ENCODE data around the gene TNFRSF4. TPM values are rescaled to one million over a fixed set of nuclear protein-coding genes. Genes with fewer than 3 reads are reported as not detected.
"Not testable (repeated sequence)": the region's sequence is repeated elsewhere in the genome, so short reads cannot be mapped to it uniquely, and the experiment has no call there.

TNFRSF4 gene
- total RNA-seq, 2 experiments from 2014 or later, result 152 to 154 TPM

DNA sequence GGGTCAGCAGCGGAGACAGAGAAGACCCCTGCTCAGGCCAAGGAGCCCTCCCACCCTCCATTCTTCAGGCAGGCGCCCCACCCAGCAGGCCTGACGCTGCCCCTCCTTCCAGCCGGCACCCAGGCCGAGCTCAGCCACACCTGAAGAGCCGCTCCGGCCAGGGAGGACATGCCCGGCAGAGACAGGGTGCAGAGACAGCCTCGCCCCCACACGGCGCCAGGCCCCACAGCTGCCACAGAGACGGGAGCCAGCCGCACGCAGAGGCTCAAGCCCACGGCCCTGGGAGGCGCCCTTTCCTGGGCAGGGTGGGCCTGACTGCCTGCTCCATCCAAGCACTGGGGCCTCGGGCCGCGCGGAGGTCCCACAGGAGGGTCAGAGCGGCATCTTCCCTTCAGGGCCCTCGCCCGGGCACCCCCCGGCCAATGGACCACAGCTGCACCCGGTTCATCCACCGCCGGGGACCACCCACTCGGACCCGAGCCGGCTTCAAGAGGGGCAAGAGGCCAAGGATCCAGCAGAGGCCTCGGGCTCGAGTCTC, 35.1 kb downstream of the TNFRSF4 start:
- CTCF ChIA-PET, result no interaction called here
- POLR2A ChIA-PET, result no interaction called here

DNA sequence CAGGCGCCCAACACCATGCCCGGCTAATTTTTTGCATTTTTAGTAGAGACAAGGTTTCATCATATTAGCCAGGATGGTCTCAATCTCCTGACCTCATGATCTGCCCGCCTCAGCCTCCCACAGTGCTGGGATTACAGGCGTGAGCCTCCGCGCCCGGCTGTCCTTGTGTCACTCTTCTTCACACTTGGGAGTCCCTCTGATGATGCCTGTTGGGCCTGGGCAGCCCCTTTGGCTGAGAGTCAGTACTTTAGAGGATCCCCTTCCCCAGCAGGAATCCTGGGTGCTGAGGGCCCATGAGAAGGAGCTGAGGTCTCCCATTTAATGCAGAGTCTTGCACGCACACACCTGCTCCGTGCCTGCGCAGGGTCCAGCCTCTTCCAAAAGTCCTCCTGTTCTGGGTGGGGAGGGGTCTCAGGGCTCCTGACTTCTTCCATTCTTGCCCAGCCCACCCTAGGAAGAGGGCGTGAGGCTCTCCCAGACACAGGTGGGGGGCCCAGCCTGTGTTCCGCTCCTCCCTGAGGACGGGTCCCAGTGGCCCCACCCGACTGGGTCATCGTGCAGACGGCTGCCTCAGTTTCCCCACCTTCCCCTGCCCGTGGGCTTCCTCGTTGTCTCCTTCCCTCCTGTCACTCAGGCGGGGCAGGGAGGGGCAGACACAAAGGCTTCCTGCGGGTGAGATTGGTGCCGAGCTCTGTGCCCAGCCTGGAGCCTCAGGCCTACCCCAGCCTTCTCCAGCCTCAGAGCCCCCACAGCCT, 36.3 kb downstream of the TNFRSF4 start:
- CTCF ChIA-PET, result no interaction called here
- POLR2A ChIA-PET, result no interaction called here

DNA sequence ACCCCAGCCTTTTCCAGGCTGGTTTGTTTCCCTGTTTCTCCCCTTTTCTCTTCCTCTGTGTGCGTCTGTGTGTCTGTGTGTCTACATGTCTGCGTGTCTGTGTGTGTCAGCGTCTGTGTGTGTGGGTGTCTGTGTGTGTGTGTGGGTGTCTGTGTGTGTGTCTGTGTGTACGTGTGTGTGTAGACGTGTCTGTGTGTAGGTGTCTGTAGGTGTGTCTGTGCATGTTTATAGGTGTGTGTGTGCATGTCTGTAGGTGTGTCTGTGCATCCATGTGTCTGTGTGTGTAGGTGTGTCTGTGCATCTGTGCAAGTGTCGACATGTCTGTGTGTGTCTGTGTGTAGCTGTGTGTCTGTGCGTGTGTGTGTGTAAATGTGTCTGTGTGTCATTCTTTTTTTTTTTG, 37.0 kb downstream of the TNFRSF4 start:
- ChIA-PET CTCF (no interaction called here), POLR2A (no interaction called here)

DNA sequence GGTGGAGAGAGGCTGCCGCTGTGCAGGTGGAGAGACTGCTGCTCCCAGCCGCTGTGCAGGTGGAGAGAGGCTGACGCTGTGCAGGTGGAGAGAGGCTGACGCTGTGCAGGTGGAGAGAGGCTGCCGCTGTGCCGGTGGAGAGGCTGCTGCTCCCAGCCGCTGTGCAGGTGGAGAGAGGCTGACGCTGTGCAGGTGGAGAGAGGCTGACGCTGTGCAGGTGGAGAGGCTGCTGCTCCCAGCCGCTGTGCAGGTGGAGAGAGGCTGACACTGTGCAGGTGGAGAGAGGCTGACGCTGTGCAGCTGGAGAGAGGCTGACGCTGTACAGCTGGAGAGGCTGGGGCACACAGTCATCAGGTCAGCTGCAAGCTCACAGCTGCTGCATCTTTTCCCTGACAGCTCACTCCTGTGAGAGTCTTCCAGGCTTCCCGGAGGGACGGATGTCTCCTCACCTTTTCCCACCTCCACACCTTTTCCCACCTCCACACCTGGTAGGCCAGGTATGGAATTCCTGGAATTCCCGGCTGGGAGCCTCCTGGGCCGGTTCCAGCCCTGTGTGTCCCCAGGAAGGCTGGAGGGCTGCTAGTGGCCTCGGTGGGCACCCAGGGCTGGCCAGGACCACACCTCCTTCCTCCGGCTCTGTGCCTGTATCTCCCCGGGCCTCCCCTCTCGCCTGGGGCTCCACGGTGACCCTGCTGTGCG, 37.7 kb downstream of the TNFRSF4 start:
- POLR2A ChIA-PET, CTCF ChIA-PET: not testable (repeated sequence)

DNA sequence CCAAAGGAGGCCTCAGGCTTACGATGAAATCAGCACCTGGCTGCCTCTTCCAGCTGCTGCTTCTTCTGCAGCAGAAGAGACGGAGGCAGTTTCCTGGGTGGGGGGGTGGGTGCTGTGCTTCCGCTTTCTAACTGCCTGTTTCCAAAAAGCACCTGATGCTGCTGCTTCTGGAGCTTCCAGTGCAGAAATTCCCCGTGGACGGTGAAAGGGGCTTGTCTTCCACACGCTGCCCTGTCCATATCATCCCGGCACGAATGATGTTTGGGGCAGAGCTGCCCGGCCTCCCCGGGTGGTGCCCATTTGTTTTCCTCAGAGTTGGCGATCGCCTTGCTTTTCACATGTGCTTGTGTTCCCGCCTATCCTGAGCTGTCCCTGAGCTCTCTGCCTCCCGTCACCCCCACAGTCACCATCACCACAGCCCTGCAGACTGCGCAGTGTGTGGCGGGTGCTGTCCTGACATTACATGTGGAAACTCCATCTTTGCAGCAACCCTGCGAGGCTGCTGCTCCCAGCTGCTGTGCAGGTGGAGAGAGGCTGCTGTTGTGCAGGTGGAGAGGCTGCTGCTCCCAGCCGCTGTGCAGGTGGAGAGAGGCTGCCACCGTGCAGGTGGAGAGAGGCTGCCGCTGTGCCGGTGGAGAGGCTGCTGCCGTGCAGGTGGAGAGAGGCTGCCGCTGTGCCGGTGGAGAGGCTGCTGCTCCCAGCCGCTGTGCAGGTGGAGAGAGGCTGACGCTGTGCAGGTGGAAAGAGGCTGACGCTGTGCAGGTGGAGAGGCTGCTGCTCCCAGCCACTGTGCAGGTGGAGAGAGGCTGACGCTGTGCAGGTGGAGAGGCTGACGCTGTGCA, 38.5 kb downstream of the TNFRSF4 start:
- POLR2A ChIA-PET, result no interaction called here

GRCh38 chr1:1173793-1174415, 40.0 kb downstream of the TNFRSF4 start, which contains the start of gene TTLL10:
Gene TTLL10, plus strand, starts transcription at chr1:1173880. Its CDS starts 5,336 bp downstream, at chr1:1179216.
- CTCF ChIA-PET, result interaction anchor here (0.6 to 1.4 kb wide), 2 partner anchors 34 to 142 kb away, joined by 3 read pairs; no protein-coding TSS in a partner anchor
- POLR2A ChIA-PET, result no interaction called here

More for the DNA sequence above, 38.5 kb downstream of the TNFRSF4 start:
- CTCF ChIA-PET, result no interaction called here

DNA sequence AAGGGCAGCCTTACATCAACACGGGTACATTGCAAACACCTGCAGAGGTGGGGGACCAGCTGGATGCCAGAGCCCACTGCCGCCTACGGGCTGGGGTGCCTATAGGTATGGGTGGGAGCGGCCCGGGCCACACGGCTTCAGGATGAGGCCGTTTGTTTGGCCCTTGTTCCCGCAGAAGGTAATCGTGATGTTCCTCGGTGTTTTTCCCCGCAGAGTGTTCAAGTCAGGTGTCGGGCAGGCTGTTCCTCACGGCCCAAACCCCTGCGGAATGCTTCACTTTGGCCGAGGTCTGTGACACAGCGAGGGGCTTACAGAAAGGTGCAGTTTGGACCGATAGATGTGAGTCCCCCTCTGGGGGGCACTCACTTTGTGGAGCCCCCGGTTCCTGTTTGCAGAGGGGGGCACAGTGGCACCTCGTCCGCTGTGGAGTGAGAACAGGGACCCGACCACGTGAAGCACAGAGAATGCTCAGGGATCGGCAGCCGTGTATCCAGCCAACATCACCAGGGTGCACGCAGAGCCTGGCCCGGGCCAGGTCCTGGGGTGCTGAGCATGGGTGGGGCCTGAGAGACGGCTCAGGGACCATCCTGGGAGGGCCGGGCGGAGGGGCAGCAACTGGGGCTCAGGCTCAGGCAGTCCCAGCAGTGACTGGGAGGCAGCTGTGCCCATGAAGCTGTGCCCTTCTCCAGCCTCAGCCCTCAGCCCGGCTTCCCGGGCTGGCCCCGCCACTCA, 40.7 kb downstream of the TNFRSF4 start:
- CTCF ChIA-PET, result interaction anchor here (0.6 to 1.4 kb wide), 3 partner anchors 35 to 141 kb away, joined by 3 read pairs; no protein-coding TSS in a partner anchor
- POLR2A ChIA-PET, result interaction anchor here (0.5 kb wide), 1 partner anchor 51 kb away, joined by 3 read pairs; no protein-coding TSS in a partner anchor

GRCh38 chr1:1171546-1172340, 42.2 kb downstream of the TNFRSF4 start:
- ChIA-PET CTCF (interaction anchor here (1.0 to 1.2 kb wide), 2 partner anchors 49 to 50 kb away, joined by 3 to 5 read pairs; no protein-coding TSS in a partner anchor), POLR2A (interaction anchor here (0.5 kb wide), 1 partner anchor 326 kb away, joined by 3 read pairs; no protein-coding TSS in a partner anchor)

GRCh38 chr1:1171161-1171545, 42.8 kb downstream of the TNFRSF4 start:
- POLR2A ChIA-PET, result interaction anchor here (0.5 kb wide), 1 partner anchor 326 kb away, joined by 3 read pairs; no protein-coding TSS in a partner anchor
- CTCF ChIA-PET, result interaction anchor here (1.0 kb wide), 1 partner anchor 48 kb away, joined by 5 read pairs; no protein-coding TSS in a partner anchor

- POLR2A ChIA-PET, result no interaction called here
- CTCF ChIA-PET, result interaction anchor here (1.2 kb wide), 1 partner anchor 48 kb away, joined by 3 read pairs; no protein-coding TSS in a partner anchor
These were observed 43.5 kb downstream of the TNFRSF4 start for GRCh38 chr1:1170215-1171091.

DNA sequence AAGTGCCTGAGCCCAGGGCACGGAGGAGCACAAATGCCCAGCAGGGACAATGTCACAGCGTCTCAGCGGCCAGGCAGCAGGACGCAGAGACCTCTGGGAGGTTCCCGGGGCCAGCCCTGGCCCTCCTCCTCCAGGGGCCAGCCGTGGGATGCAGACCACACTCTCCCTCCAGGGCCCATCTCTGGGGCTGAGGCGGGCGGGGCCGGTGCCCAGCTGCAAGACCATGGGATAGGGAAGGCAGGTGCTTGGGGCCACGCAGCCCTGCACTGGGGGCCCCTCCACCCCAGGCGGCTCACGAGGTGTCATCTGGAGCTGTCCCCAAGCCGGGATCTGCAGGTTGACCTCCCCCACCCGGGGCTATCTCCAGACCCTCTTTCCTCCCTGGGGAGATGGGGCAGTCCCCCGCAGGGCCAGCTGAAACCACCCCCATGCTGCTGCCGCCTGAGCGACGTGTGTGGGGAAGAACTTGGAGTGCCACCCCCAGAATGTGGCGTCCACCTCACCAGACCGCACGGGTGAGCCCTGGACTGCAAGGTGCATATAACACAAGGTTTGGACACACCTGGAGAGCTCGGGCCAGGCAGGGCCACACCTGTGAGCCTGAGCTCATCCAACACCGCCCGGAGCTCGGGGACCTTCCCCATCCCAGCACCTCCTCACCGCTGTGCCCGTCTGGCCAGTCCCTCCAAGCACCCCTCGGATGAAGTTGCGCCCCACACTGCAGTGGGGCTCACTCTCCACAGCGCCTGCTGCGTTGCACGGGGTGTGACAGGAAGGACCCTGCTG, 44.3 kb downstream of the TNFRSF4 start:
- POLR2A ChIA-PET, result interaction anchor here (0.7 kb wide), 1 partner anchor 156 kb away, joined by 3 read pairs; the partner anchor contains the start of gene ISG15
- CTCF ChIA-PET, result interaction anchor here (1.2 kb wide), 1 partner anchor 47 kb away, joined by 3 read pairs; no protein-coding TSS in a partner anchor

GRCh38 chr1:1168451-1169411, 45.2 kb downstream of the TNFRSF4 start:
- POLR2A ChIA-PET, result no interaction called here
- CTCF ChIA-PET, result no interaction called here

GRCh38 chr1:1167841-1168450, 46.0 kb downstream of the TNFRSF4 start:
- ChIA-PET POLR2A (interaction anchor here (0.5 to 0.6 kb wide), 2 partner anchors 106 to 236 kb away, joined by 4 to 7 read pairs; partner anchors contain the start of gene UBE2J2), CTCF (no interaction called here)

GRCh38 chr1:1167398-1167821, 46.5 kb downstream of the TNFRSF4 start:
- POLR2A ChIA-PET, result interaction anchor here (0.5 to 0.6 kb wide), 2 partner anchors 106 to 237 kb away, joined by 4 to 7 read pairs; partner anchors contain the start of gene UBE2J2
- CTCF ChIA-PET, result no interaction called here
